Lung (tissue), 12 donors: Measurements from ENCODE around the gene LRRK1. TPM values are rescaled to one million over a fixed set of nuclear protein-coding genes. Genes with fewer than 3 reads are reported as not detected.

Experiments
- ATAC-seq: fragments of 200-7000 bp; cut with Tn5 transposase; one replicate; pipeline ENCODE4 v1.9.1; 2020; ENCODE audit warnings: moderate number of reproducible peaks; ENCODE audit not compliant: insufficient read depth, low FRiP score
- DNase-seq, 3 donors: peaks; one replicate each; pipeline ENCODE4 v3.0.0-alpha.2; 2013 to 2017
- H3K27ac ChIP-seq, 2 donors: one replicate each; pipeline ENCODE4 v1.5.1; 2013; ENCODE audit warnings: mild to moderate bottlenecking in 2 of 2, moderate library complexity in 2 of 2, control low read depth in 1 of 2, inconsistent platforms in 1 of 2, low read depth in 1 of 2, low read length in 1 of 2
- H3K27me3 ChIP-seq, 3 donors: one replicate each; pipeline ENCODE4 v1.5.1; 2013; ENCODE audit warnings: low read length in 2 of 3; ENCODE audit not compliant: control insufficient read depth in 3 of 3, insufficient read depth in 3 of 3
- H3K36me3 ChIP-seq, 4 donors: one replicate each; pipeline ENCODE4 v1.5.1; 2013; ENCODE audit warnings: low read length in 4 of 4, mild to moderate bottlenecking in 1 of 4, moderate library complexity in 1 of 4; ENCODE audit not compliant: control insufficient read depth in 4 of 4, insufficient read depth in 4 of 4
- H3K4me1 ChIP-seq, 5 donors: one replicate each; pipeline ENCODE4 v1.5.1; 2013; ENCODE audit warnings: low read length in 5 of 5, mild to moderate bottlenecking in 2 of 5, moderate library complexity in 1 of 5; ENCODE audit not compliant: control insufficient read depth in 5 of 5, insufficient read depth in 5 of 5
- H3K4me3 ChIP-seq: one replicate; pipeline ENCODE4 v1.5.1; 2013; ENCODE audit warnings: mild to moderate bottlenecking, control low read depth, moderate library complexity
- H3K9ac ChIP-seq, 2 donors: one replicate each; pipeline ENCODE4 v1.5.1; 2013; ENCODE audit warnings: low read length in 2 of 2, control low read depth in 1 of 2; ENCODE audit not compliant: insufficient read depth in 1 of 2
- H3K9me3 ChIP-seq, 4 donors: one replicate each; pipeline ENCODE4 v1.5.1; 2013; ENCODE audit warnings: low read length in 3 of 4, mild to moderate bottlenecking in 1 of 4, moderate library complexity in 1 of 4; ENCODE audit not compliant: control insufficient read depth in 4 of 4, insufficient read depth in 3 of 4
- CTCF ChIP-seq: IDR thresholded peaks from 2 replicates; pipeline ENCODE4 v1.5.1; 2012; ENCODE audit warnings: mild to moderate bottlenecking; ENCODE audit errors: control extremely low read depth, extremely low read depth
- WGBS, 2 donors: extraction: QIAGEN DNeasy Blood & Tissue Kit; methylation state at CpG; one replicate each; pipeline ENCODE4 v1.1.7; 2013; 5-methylcytosine and 5-hydroxymethylcytosine counted together
- polyA plus RNA-seq, 2 donors: library from polyadenylated mRNA; stranded (reverse); fragments of 200-250 nt; gene quantifications; one replicate each; pipeline ENCODE4 v1.2.1, GENCODE V29; 2013
- total RNA-seq, 2 donors: library from RNA; depleted of rRNA in 1 of 2; stranded (reverse); fragments of >200 nt in 1 of 2; gene quantifications; one replicate each; pipeline ENCODE4 v1.2.1, GENCODE V29; 2014 to 2021
- donor health status: control.
- donor health status: control.
- donor health status: Bipolar disorder and iron deficiency.
- donor health status: healthy.
- donor health status: DM: yes; HTN: yes; CAD: no.

Gene LRRK1
- total and polyA plus RNA-seq, 4 donors = 5.7 to 22.9 (median 9.7) TPM

- no peak for DNase-seq
- no peak for TF ChIP-seq CTCF
- Histone ChIP-seq H3K27me3 (no peaks in the 10 kb centered on the region), H3K9ac (no peak overlapping the region), H3K36me3 (no peaks in the 10 kb centered on the region), H3K4me3 (no peak overlapping the region), H3K27ac (peak overlapping the region in 1 of 2 donors; percentile 55), H3K4me1 (peaks cover 0 to 6% (median 0%) of the 10 kb centered on the region in 5 donors), H3K9me3 (peaks cover 0 to 6% (median 2%) of the 10 kb centered on the region in 4 donors)
- no peak for ATAC-seq
- WGBS, 2 donors = 69 to 77% methylated on average over 2 of the region's 2 CpGs
Measured at GRCh38 chr15:100940767-100941379, 21.7 kb downstream of the LRRK1 start.

GRCh38 chr15:100941536-100941935 lies 22.4 kb downstream of the LRRK1 start:
- WGBS, 2 donors = 75 to 76% methylated on average over 10 of the region's 10 CpGs
- Histone ChIP-seq H3K9me3 (peaks cover 0 to 4% (median under 1%) of the 10 kb centered on the region in 4 donors), H3K36me3 (no peaks in the 10 kb centered on the region)

GRCh38 chr15:100942656-100943425 lies 23.7 kb downstream of the LRRK1 start:
- no peak for DNase-seq
- Histone ChIP-seq H3K9ac (no peak overlapping the region), H3K27me3 (no peaks in the 10 kb centered on the region), H3K9me3 (peaks cover 0 to 4% (median 0%) of the 10 kb centered on the region in 4 donors), H3K4me1 (peaks cover 0 to 6% (median 0%) of the 10 kb centered on the region in 5 donors), H3K4me3 (no peak overlapping the region), H3K27ac (no peak overlapping the region), H3K36me3 (no peaks in the 10 kb centered on the region)
- no peak for TF ChIP-seq CTCF
- 90 to 97% methylated on average over 10 of the region's 10 CpGs for WGBS, 2 donors
- ATAC-seq = no peak

More at GRCh38 chr15:100941536-100941935, 22.4 kb downstream of the LRRK1 start:
- no peak for ATAC-seq
- Histone ChIP-seq H3K27me3 (no peaks in the 10 kb centered on the region), H3K4me3 (no peak overlapping the region), H3K4me1 (peaks cover 0 to 6% (median 0%) of the 10 kb centered on the region in 5 donors), H3K27ac (peak overlapping the region in 1 of 2 donors; percentile 55), H3K9ac (no peak overlapping the region)
- no peak for TF ChIP-seq CTCF
- DNase-seq = no peak
